PC-3 (cell line): ENCODE results near the gene DYNLT2. TPM values are rescaled to one million over a fixed set of nuclear protein-coding genes. Genes with fewer than 3 reads are reported as not detected.
"Not testable (repeated sequence)": the region's sequence is repeated elsewhere in the genome, so short reads cannot be mapped to it uniquely, and the experiment has no call there.

Experiments used
- ATAC-seq: fragments of 200-7000 bp; cut with Tn5 transposase; 2 replicates; pipeline ENCODE4 v1.9.1; 2020; ENCODE audit warnings: mild to moderate bottlenecking, moderate library complexity
- BruUV-seq: library from RNA; stranded (reverse); fragments of 400-500 nt; replicated peaks from 2 replicates; lab custom pipeline; 2021; lab: Mats Ljungman, UMichigan
- CTCF ChIA-PET: fragments of 300-600 bp; sonication (Branson Sonifier 250); formaldehyde crosslinking; loops from one replicate; lab custom pipeline; 2022; ENCODE audit warnings: antibody characterized with exemption; lab: Charles Lee
- POLR2A ChIA-PET: fragments of 300-600 bp; sonication (Branson Sonifier 250); formaldehyde crosslinking; loops from one replicate; lab custom pipeline; 2022; ENCODE audit warnings: antibody characterized with exemption; ENCODE audit not compliant: unreplicated experiment; lab: Charles Lee
- DNase-seq: peaks from one replicate; pipeline ENCODE4 v3.0.0-alpha.2; 2015
- H2AFZ ChIP-seq: fragments of 300-600 bp; sonication (generic); 2 replicates; pipeline ENCODE4 v1.6.0; 2016; ENCODE audit warnings: antibody characterized with exemption, low read length
- H3F3A ChIP-seq: fragments of 300-600 bp; sonication (generic); one replicate; pipeline ENCODE4 v1.6.0; 2017; ENCODE audit warnings: antibody characterized with exemption, low read length, control low read depth, mild to moderate bottlenecking; ENCODE audit not compliant: unreplicated experiment
- H3K27ac ChIP-seq: fragments of 300-600 bp; sonication (generic); 2 replicates; pipeline ENCODE4 v1.5.1; 2016; ENCODE audit warnings: mild to moderate bottlenecking, low read length
- H3K27me3 ChIP-seq: fragments of 300-600 bp; sonication (generic); 2 replicates; pipeline ENCODE4 v1.6.1; 2016; ENCODE audit warnings: low read length, mixed read lengths
- H3K36me3 ChIP-seq: fragments of 300-600 bp; sonication (generic); 2 replicates; pipeline ENCODE4 v1.6.1; 2016; ENCODE audit warnings: low read depth, mixed run types, low read length, mixed read lengths
- H3K4me1 ChIP-seq: fragments of 300-600 bp; sonication (generic); 2 replicates; pipeline ENCODE4 v1.5.1; 2016; ENCODE audit warnings: low read length; ENCODE audit not compliant: insufficient read depth
- H3K4me2 ChIP-seq: fragments of 300-600 bp; sonication (generic); 2 replicates; pipeline ENCODE4 v1.6.0; 2016; ENCODE audit warnings: low read length
- H3K4me3 ChIP-seq: fragments of 300-600 bp; sonication (generic); 2 replicates; pipeline ENCODE4 v1.5.1; 2016; ENCODE audit warnings: mild to moderate bottlenecking, low read length, mixed read lengths
- H3K79me2 ChIP-seq: fragments of 300-600 bp; sonication (generic); 2 replicates; pipeline ENCODE4 v1.6.1; 2017; ENCODE audit warnings: low read length, mixed read lengths
- H3K9ac ChIP-seq: fragments of 300-600 bp; sonication (generic); 2 replicates; pipeline ENCODE4 v1.6.0; 2016; ENCODE audit warnings: mild to moderate bottlenecking, low read length
- H3K9me2 ChIP-seq: fragments of 300-600 bp; sonication (generic); replicated peaks from 2 replicates; pipeline ENCODE4 v1.6.1; 2016; ENCODE audit warnings: mixed run types, low read length, mixed read lengths
- H3K9me3 ChIP-seq: fragments of 300-600 bp; sonication (generic); 2 replicates; pipeline ENCODE4 v1.6.1; 2016; ENCODE audit warnings: low read length, mixed read lengths
- H4K20me1 ChIP-seq: fragments of 300-600 bp; sonication (generic); 2 replicates; pipeline ENCODE4 v1.6.1; 2016; ENCODE audit warnings: low read length, mixed read lengths
- CTCF ChIP-seq: fragments of 300-600 bp; sonication (generic); conservative IDR thresholded peaks from 2 replicates; pipeline ENCODE4 v1.5.1; 2017; ENCODE audit warnings: antibody characterized with exemption, low read depth, mild to moderate bottlenecking, low read length
- EZH2 ChIP-seq: fragments of 300-600 bp; sonication (generic); IDR thresholded peaks from one replicate; pipeline ENCODE4 v1.6.1; 2017; ENCODE audit warnings: antibody characterized with exemption, mild to moderate bottlenecking, low read length; ENCODE audit not compliant: unreplicated experiment
- EZH2phosphoT487 ChIP-seq: fragments of 300-600 bp; sonication (generic); IDR thresholded peaks from 2 replicates; pipeline ENCODE4 v1.6.1; 2018; ENCODE audit warnings: mild to moderate bottlenecking, antibody characterized with exemption, low read length, borderline replicate concordance
- intact Hi-C: fragments of 100-400 bp; cut with micrococcal nuclease; formaldehyde crosslinking; loops from 2 replicates; pipeline ENCODE4 v1.9.0; 2023
- total RNA-seq: library from RNA; depleted of rRNA; stranded (reverse); fragments of >200 nt; gene quantifications from 2 replicates; pipeline ENCODE4 v1.2.3, GENCODE V29; 2014

DYNLT2 gene
- total RNA-seq, 1 experiment from 2014 or later: 0.51 TPM

- H3K4me2 ChIP-seq: no peak overlapping the region
- H3K9me3 ChIP-seq: no peaks in the 10 kb centered on the region
- H3K36me3 ChIP-seq: peaks cover 6% of the 10 kb centered on the region
- no peak overlapping the region for H2AFZ ChIP-seq
- H3K4me1 ChIP-seq: no peaks in the 10 kb centered on the region
- intact Hi-C loops: no loop called here
- no peaks in the 10 kb centered on the region for H3K27me3 ChIP-seq
- no peaks in the 10 kb centered on the region for H3K9me2 ChIP-seq
- H3K4me3 ChIP-seq: no peak overlapping the region
- no peak overlapping the region for H3K9ac ChIP-seq
- ChIA-PET CTCF (no interaction called here), POLR2A (no interaction called here)
- ATAC-seq: no peak
- TF ChIP-seq EZH2phosphoT487: no peak
- TF ChIP-seq CTCF: no peak
- no peak for TF ChIP-seq EZH2
- no peak for DNase-seq
- BruUV-seq: no TSS peak
- no peak overlapping the region for H3K27ac ChIP-seq
- no peaks in the 10 kb centered on the region for H3F3A ChIP-seq
- H4K20me1 ChIP-seq: no peaks in the 10 kb centered on the region
- H3K79me2 ChIP-seq: no peaks in the 10 kb centered on the region
Measured at GRCh38 chr6:169766232-169766631, 14.9 kb upstream of the DYNLT2 start.

- H3K4me2 ChIP-seq, ATAC-seq, H3K79me2 ChIP-seq, POLR2A ChIA-PET, intact Hi-C loops, CTCF ChIA-PET, H3F3A ChIP-seq, BruUV-seq, DNase-seq, H3K36me3 ChIP-seq, H3K4me3 ChIP-seq, H3K27me3 ChIP-seq, H3K27ac ChIP-seq, H3K9me2 ChIP-seq, H3K9me3 ChIP-seq, H4K20me1 ChIP-seq, H2AFZ ChIP-seq, H3K4me1 ChIP-seq, H3K9ac ChIP-seq: not testable (repeated sequence)
Measured at GRCh38 chr6:169765789-169766188, 14.4 kb upstream of the DYNLT2 start.

GRCh38 chr6:169763881-169764280, 12.5 kb upstream of the DYNLT2 start:
- no peak for ATAC-seq
- CTCF ChIA-PET: no interaction called here

More at GRCh38 chr6:169763881-169764280, 12.5 kb upstream of the DYNLT2 start:
- no peak overlapping the region for H2AFZ ChIP-seq
- TF ChIP-seq EZH2phosphoT487 (no peak), EZH2 (no peak), CTCF (no peak)
- H3K36me3 ChIP-seq: peaks cover 6% of the 10 kb centered on the region
- no peak overlapping the region for H3K9ac ChIP-seq
- H3K27me3 ChIP-seq: no peaks in the 10 kb centered on the region
- no peak for DNase-seq
- H3K9me3 ChIP-seq: no peaks in the 10 kb centered on the region
- H3K79me2 ChIP-seq: no peaks in the 10 kb centered on the region
- intact Hi-C loops: no loop called here
- H3K27ac ChIP-seq: no peak overlapping the region
- POLR2A ChIA-PET: no interaction called here
- no TSS peak for BruUV-seq
- no peak overlapping the region for H3K4me2 ChIP-seq
- H3K9me2 ChIP-seq: no peaks in the 10 kb centered on the region
- no peaks in the 10 kb centered on the region for H4K20me1 ChIP-seq
- H3K4me1 ChIP-seq: no peaks in the 10 kb centered on the region
- no peak overlapping the region for H3K4me3 ChIP-seq
- no peaks in the 10 kb centered on the region for H3F3A ChIP-seq
